Adrenal gland (tissue), 5 donors: ENCODE results near the gene ZHX3.

Experiments used
- CTCF ChIP-seq, 6 experiments: fragments of 450-650 bp in 4 of 6; fragments of 200-600 bp in 2 of 6; sonication (generic) in 1 of 6; IDR thresholded peaks; 1 replicate in 5 of 6; 2 replicates in 1 of 6; pipeline versions ENCODE4 v1.5.1 to v1.8.0; 2016 to 2021; ENCODE audit warnings: antibody characterized with exemption in 6 of 6, mild to moderate bottlenecking in 2 of 6, moderate library complexity in 1 of 6
- POLR2A ChIP-seq, 2 donors: fragments of 450-650 bp; IDR thresholded peaks; one replicate each; pipeline ENCODE4 v1.6.1; 2017; ENCODE audit warnings: antibody characterized with exemption in 2 of 2, mild to moderate bottlenecking in 2 of 2, moderate library complexity in 1 of 2
- donor health status: DM: no; HTN: no; CAD: no.

DNA sequence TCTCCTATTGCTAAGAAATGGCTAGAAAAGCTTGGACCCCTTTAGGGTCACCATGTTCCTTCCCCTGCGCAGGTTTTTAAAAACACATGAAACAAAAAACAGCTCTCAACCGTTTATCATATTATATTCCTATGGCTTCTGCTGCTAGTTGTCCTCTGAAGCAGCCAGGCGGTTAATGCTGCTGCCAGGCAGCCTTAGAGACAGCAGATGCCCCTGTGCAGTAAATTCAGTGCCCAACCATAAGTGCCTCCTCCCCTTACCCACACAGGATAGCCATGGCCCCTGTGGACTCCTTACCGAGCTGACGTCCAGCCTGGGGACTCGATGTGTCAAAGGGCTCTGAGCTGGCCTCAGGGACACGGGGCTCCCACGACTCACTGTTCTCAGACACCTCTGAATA is 115.8 kb downstream of the ZHX3 start:
- TF ChIP-seq CTCF (IDR thresholded peaks at IDR 0.05) (no peak), POLR2A (IDR thresholded peaks at IDR 0.05) (no peak)
